Lower lobe of right lung (tissue), 2 donors: ENCODE data around the gene EHMT1. TPM values are rescaled to one million over a fixed set of nuclear protein-coding genes. Genes with fewer than 3 reads are reported as not detected.
A peak's percentile ranks its signal among the peaks of the same experiment; 100 is the strongest.

Source experiments
- ATAC-seq, 2 donors: fragments of 200-7000 bp; cut with Tn5 transposase; one replicate each; pipeline ENCODE4 v1.9.1; 2020 to 2022; ENCODE audit warnings: mild to moderate bottlenecking in 2 of 2, moderate library complexity in 2 of 2
- DNase-seq: peaks from one replicate; pipeline ENCODE4 v3.0.0-alpha.2; 2020
- H3K27ac ChIP-seq: fragments of 200-600 bp; one replicate; pipeline ENCODE4 v1.8.0; 2022
- H3K27me3 ChIP-seq: fragments of 200-600 bp; one replicate; pipeline ENCODE4 v1.8.0; 2022; ENCODE audit warnings: low read depth
- H3K36me3 ChIP-seq: fragments of 200-600 bp; one replicate; pipeline ENCODE4 v1.8.0; 2022; ENCODE audit warnings: mild to moderate bottlenecking
- H3K4me1 ChIP-seq: fragments of 200-600 bp; one replicate; pipeline ENCODE4 v1.8.0; 2022
- H3K4me3 ChIP-seq: fragments of 200-600 bp; one replicate; pipeline ENCODE4 v1.8.0; 2022; ENCODE audit warnings: mild to moderate bottlenecking
- H3K9me3 ChIP-seq: fragments of 200-600 bp; one replicate; pipeline ENCODE4 v1.8.0; 2022
- intact Hi-C: fragments of 100-400 bp; cut with DNase I; formaldehyde crosslinking; loops from one replicate; pipeline ENCODE4 v1.11.0; 2022
- total RNA-seq: library from RNA; stranded (reverse); fragmentation: NEBNext Ultra II Directional; extraction: Animal tissue kit (Norgen Biotek cat#: 25700); gene quantifications from one replicate; pipeline ENCODE4 v1.2.1, GENCODE V29; 2021
- TF ChIP-seq, protein P1 (sequence below): fragments of 200-600 bp; IDR thresholded peaks from one replicate; pipeline ENCODE4 v1.8.0; 2022; ENCODE audit warnings: antibody characterized with exemption, mild to moderate bottlenecking
- donor health status: DM: no; HTN: yes; CAD: no; lungs with severe emphysema.

Gene EHMT1
- total RNA-seq, 1 donor from 2014 or later, result 73.5 TPM

DNA sequence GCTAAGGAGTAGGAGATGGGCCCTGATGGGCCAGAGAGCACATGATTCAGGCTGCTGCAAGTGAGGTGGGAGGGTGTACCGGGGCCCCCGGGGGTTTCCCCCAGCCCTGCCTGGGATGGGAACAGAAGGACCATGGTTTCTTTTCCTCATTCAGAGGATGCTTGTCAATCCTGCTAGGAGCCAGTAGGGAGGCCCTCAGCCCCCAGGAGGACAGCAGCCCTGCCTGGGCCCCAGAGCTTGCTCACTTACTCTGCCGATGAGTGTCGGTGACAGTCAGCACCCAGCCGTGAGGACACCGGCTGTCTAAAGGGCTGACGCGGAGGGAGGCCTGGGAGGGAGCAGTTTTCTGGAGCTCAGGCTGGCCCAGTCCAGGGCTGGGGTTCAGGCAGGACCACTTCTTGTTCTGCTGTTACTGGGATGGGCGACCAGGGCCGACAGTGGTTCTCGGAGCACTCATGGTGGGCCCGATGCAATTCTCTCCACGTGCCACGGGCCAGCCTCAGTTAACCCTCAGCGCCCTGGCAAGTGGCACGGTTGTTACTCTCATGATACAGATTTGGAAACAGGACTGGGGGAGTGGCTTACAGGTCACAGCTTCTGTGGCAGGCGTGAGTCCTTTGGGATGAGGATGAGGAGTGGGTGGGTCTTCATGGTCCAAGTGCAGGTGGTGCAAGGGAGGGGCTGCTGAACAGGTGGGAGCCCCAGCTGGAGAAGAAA lies 11.5 kb upstream of the EHMT1 start:
- H3K4me1 ChIP-seq, result peaks cover 63% of the 10 kb centered on the region
- ATAC-seq, result no peak
- TF ChIP-seq, protein P1, sequence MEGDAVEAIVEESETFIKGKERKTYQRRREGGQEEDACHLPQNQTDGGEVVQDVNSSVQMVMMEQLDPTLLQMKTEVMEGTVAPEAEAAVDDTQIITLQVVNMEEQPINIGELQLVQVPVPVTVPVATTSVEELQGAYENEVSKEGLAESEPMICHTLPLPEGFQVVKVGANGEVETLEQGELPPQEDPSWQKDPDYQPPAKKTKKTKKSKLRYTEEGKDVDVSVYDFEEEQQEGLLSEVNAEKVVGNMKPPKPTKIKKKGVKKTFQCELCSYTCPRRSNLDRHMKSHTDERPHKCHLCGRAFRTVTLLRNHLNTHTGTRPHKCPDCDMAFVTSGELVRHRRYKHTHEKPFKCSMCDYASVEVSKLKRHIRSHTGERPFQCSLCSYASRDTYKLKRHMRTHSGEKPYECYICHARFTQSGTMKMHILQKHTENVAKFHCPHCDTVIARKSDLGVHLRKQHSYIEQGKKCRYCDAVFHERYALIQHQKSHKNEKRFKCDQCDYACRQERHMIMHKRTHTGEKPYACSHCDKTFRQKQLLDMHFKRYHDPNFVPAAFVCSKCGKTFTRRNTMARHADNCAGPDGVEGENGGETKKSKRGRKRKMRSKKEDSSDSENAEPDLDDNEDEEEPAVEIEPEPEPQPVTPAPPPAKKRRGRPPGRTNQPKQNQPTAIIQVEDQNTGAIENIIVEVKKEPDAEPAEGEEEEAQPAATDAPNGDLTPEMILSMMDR, result no peak
- H3K36me3 ChIP-seq, result no peaks in the 10 kb centered on the region
- H3K27me3 ChIP-seq, result no peaks in the 10 kb centered on the region
- H3K9me3 ChIP-seq, result no peaks in the 10 kb centered on the region
- no peak for DNase-seq
- H3K4me3 ChIP-seq, result peak overlapping the region; percentile 75
- intact Hi-C loops, result no loop called here
- H3K27ac ChIP-seq, result peak overlapping the region; percentile 92

DNA sequence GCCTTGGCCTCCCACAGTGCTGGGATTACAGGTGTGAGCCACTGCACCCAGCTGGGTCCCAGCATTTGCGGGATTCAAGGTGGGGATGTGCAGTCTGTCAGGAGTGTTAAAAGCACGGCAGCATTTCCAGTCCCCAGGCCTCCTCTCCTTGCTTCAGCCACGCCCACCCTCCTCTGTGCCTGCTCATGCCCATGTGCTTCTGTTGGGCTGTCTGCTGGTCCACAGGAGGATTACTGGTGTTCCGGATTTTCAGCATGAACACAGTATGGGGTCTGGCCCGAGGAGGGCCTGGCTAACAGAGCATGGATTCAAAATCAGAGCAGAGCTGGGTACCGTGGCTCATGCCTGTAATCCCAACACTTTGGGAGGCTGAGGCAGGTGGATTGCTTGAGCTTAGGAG lies 7.9 kb upstream of the EHMT1 start:
- peaks cover 64% of the 10 kb centered on the region for H3K4me1 ChIP-seq
- H3K27me3 ChIP-seq, result no peaks in the 10 kb centered on the region
- intact Hi-C loops, result no loop called here
- peak overlapping the region; percentile 91 for H3K27ac ChIP-seq
- TF ChIP-seq, protein P1, result no peak
- DNase-seq (no peak), ATAC-seq (no peak)
- H3K4me3 ChIP-seq, result peak overlapping the region; percentile 16
- H3K9me3 ChIP-seq, result no peaks in the 10 kb centered on the region
- H3K36me3 ChIP-seq, result peaks cover 30% of the 10 kb centered on the region

DNA sequence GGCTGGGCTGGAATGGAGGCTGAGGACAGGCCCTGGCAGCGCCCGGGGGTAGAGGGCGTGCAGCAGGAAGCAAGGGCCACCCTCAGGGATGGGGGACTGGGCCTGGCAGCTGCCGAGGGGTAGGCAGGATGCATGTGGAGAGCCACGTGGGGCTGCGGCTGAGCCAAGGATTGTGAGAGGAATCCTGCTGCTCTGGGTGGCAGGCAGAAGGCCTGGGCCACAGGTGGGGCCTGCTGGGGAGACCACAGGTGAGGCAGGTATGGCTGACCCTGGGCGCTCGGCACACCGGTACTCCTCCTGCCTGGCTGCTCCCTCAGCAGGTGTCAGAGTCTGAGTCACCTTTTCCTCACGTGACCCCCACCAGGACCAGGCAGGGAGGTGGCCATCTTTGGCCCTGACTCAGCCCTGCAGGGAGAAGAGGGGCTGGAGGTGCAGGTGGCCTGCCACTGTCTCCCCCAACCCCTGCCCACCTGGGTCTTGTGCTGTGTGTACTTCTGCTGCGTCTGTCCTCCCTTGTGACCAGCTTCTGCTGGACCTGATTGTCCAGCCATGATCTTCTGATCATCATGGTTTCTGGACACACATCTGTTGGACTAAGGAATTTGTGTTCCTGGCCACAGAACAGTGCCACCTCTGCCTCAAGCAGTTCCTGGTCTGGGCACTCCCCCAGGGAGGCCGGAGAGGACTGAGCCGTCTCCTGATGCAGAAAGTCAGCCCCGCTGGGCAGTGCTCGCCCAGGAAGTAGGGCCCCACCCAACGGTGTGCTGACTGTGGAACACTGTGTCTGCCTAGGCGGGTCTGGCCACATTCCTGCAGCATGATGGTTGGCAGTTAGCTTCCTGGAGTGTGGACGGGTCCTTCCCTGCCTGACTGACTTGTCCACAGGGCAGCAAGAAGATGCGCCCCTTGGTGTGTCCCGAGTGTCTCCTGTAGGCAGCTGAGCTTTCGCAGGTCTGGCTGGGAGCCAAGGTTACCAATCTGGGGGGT lies 6.9 kb upstream of the EHMT1 start:
- TF ChIP-seq, protein P1, result no peak
- H3K4me3 ChIP-seq, result peak overlapping the region; percentile 16
- H3K36me3 ChIP-seq, result peaks cover 39% of the 10 kb centered on the region
- intact Hi-C loops, result no loop called here
- DNase-seq (peak; percentile 94), ATAC-seq (peak; percentile 93 to 95)
- H3K9me3 ChIP-seq, result no peaks in the 10 kb centered on the region
- H3K4me1 ChIP-seq, result peaks cover 57% of the 10 kb centered on the region
- H3K27ac ChIP-seq, result peak overlapping the region; percentile 91
- no peaks in the 10 kb centered on the region for H3K27me3 ChIP-seq

DNA sequence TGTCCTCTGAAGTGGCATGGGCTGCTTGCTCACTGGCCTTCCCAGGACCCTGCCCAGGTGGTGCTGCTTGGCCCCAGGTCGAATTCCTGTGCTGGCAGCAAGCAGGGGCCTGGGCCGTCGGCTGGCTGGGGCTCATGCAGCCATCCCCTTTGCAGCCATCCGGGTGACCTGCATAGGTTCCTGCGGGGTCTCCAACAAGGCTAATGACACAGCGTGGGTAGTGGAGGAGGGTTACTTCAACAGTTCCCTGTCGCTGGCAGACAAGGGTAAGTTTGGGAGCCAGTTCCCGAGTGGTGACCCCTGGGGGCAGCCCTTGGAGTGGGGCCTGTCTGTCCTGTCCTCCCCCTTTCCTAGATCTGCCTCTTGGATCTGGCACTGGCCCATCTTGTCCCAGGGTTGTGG lies 6.1 kb upstream of the EHMT1 start:
- no peaks in the 10 kb centered on the region for H3K27me3 ChIP-seq
- H3K9me3 ChIP-seq, result no peaks in the 10 kb centered on the region
- no peak overlapping the region for H3K4me3 ChIP-seq
- ATAC-seq (peak in 1 of 2 donors; percentile 1), DNase-seq (no peak)
- TF ChIP-seq, protein P1, result no peak
- peaks cover 43% of the 10 kb centered on the region for H3K36me3 ChIP-seq
- peaks cover 56% of the 10 kb centered on the region for H3K4me1 ChIP-seq
- peak overlapping the region; percentile 91 for H3K27ac ChIP-seq
- intact Hi-C loops, result no loop called here

DNA sequence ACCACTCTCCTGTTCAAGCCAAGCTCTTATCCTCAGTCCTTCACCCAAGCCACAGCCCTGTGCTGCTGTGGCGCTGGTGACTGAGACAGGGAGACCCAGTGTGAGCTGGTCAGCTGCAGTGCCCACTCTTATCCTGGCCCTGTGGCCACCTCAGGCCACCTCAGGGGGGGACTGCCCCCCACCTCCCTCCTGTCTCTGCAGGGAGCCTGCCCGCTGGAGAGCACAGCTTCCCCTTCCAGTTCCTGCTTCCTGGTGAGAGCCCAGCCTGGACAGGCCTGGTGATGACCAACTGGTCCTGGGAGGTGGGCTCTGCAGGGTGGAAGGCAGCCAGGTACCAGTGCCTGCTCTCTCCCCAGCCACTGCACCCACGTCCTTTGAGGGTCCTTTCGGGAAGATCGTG lies 5.5 kb upstream of the EHMT1 start:
- no peaks in the 10 kb centered on the region for H3K27me3 ChIP-seq
- TF ChIP-seq, protein P1, result no peak
- peaks cover 43% of the 10 kb centered on the region for H3K36me3 ChIP-seq
- H3K4me3 ChIP-seq, result no peak overlapping the region
- intact Hi-C loops, result no loop called here
- H3K27ac ChIP-seq, result peak overlapping the region; percentile 91
- peaks cover 55% of the 10 kb centered on the region for H3K4me1 ChIP-seq
- no peaks in the 10 kb centered on the region for H3K9me3 ChIP-seq
- DNase-seq (no peak), ATAC-seq (no peak)
